MCF 10A (cell line): ENCODE results near the gene ZNF629. TPM values are rescaled to one million over a fixed set of nuclear protein-coding genes. Genes with fewer than 3 reads are reported as not detected.

Source experiments
- Bru-seq: library from RNA; stranded (reverse); fragments of 400-500 nt; gene quantifications from one replicate; lab custom pipeline; 2021; lab: Mats Ljungman, UMichigan
- BruChase-seq, 2 experiments: library from RNA; stranded (reverse); fragments of 400-500 nt; gene quantifications; one replicate each; lab custom pipeline; 2021; lab: Mats Ljungman, UMichigan
- BruUV-seq: library from RNA; stranded (reverse); fragments of 400-500 nt; replicated peaks from 2 replicates; lab custom pipeline; 2021; lab: Mats Ljungman, UMichigan
- CTCF ChIA-PET: fragments of 300-600 bp; sonication (Branson Sonifier 250); formaldehyde crosslinking; extraction: SDS; loops from one replicate; lab custom pipeline; 2021; ENCODE audit warnings: antibody characterized with exemption, inconsistent platforms; lab: Yijun Ruan, JAX
- POLR2A ChIA-PET: fragments of 300-600, 350-650 bp; sonication (Branson Sonifier 250); formaldehyde crosslinking; extraction: SDS; loops from one replicate; lab custom pipeline; 2020; ENCODE audit warnings: antibody characterized with exemption, inconsistent platforms; lab: Yijun Ruan, JAX
- DNase-seq: peaks from one replicate; pipeline ENCODE4 v3.0.0-alpha.2; 2018; ENCODE audit not compliant: unreplicated experiment
- H3K27ac Mint-ChIP-seq: one replicate; pipeline ENCODE4 v1.8.0; 2022; ENCODE audit warnings: mild to moderate bottlenecking, low read depth, mixed read lengths; ENCODE audit not compliant: unreplicated experiment
- H3K27me3 Mint-ChIP-seq: one replicate; pipeline ENCODE4 v1.8.0; 2022; ENCODE audit warnings: mixed read lengths; ENCODE audit not compliant: insufficient read depth, unreplicated experiment
- H3K36me3 Mint-ChIP-seq: one replicate; pipeline ENCODE4 v1.8.0; 2022; ENCODE audit warnings: mild to moderate bottlenecking, moderate library complexity, mixed read lengths; ENCODE audit not compliant: insufficient read depth, unreplicated experiment
- H3K4me1 Mint-ChIP-seq: one replicate; pipeline ENCODE4 v1.8.0; 2022; ENCODE audit warnings: mixed read lengths; ENCODE audit not compliant: insufficient read depth, unreplicated experiment
- H3K4me3 Mint-ChIP-seq: one replicate; pipeline ENCODE4 v1.8.0; 2022; ENCODE audit warnings: mild to moderate bottlenecking, moderate library complexity, mixed read lengths; ENCODE audit not compliant: unreplicated experiment
- H3K9me3 Mint-ChIP-seq: one replicate; pipeline ENCODE4 v1.8.0; 2022; ENCODE audit warnings: mixed read lengths; ENCODE audit not compliant: unreplicated experiment
- CTCF ChIP-seq: fragments of 200-600 bp; IDR thresholded peaks from one replicate; pipeline ENCODE4 v1.8.0; 2022; ENCODE audit warnings: antibody characterized with exemption, mild to moderate bottlenecking; ENCODE audit not compliant: unreplicated experiment
- intact Hi-C: fragments of 100-400 bp; cut with micrococcal nuclease; formaldehyde crosslinking; loops from 2 replicates; pipeline ENCODE4 v1.14.1; 2022
- long read RNA-seq: library from polyadenylated mRNA; stranded (forward); transcript quantifications from one replicate; pipeline ENCODE4 v2.0.0, GENCODE V29; 2022
- total RNA-seq: library from RNA; stranded (reverse); gene quantifications from 2 replicates; pipeline ENCODE4 v1.2.3, GENCODE V29; 2022

Gene ZNF629
- total RNA-seq = 10.9 and 14.1 TPM in 2 replicates
- Bru-seq, nascent RNA = percentile 66 among the genes with signal in this experiment
- BruChase-seq, experiment 1, labeled RNA remaining after a 6-hour chase = percentile 79 among the genes with signal in this experiment
- BruChase-seq, experiment 2, labeled RNA remaining after a 2-hour chase = percentile 86 among the genes with signal in this experiment
- long read RNA-seq, full-length matches to known transcripts = 1 of 12 reads
- long read RNA-seq, partial matches to known transcripts = 2 of 12 reads
- long read RNA-seq, other reads (novel, unspliced or antisense) = 9 of 12 reads

GRCh38 chr16:30786936-30787612 lies at the start of gene ZNF629:
Gene ZNF629, minus strand, starts transcription at chr16:30787205. Its CDS starts 2,723 bp downstream, at chr16:30784482.
- intact Hi-C loops = loop anchor here (1.0 to 10.0 kb wide), 2 partner anchors 18 to 158 kb away; partner anchors contain the start of gene ORAI3
- no peaks in the 10 kb centered on the region for H3K27me3 Mint-ChIP-seq
- no peak for TF ChIP-seq CTCF
- DNase-seq = peak; percentile 59
- peak within 1 kb of the TSS; percentile 84 for H3K4me3 Mint-ChIP-seq
- H3K36me3 Mint-ChIP-seq = peaks cover 33% of the 10 kb centered on the region
- peaks cover 10% of the 10 kb centered on the region for H3K4me1 Mint-ChIP-seq
- ChIA-PET POLR2A (interaction anchor here (0.6 to 5.2 kb wide), 8 partner anchors 10 to 1813 kb away, joined by 3 to 123 read pairs (median 6); partner anchors contain the start of genes PHKG2 and SPNS1), CTCF (interaction anchor here (1.0 kb wide), 1 partner anchor 19 kb away, joined by 4 read pairs; no protein-coding TSS in a partner anchor)
- H3K27ac Mint-ChIP-seq = peak within 1 kb of the TSS; percentile 81
- BruUV-seq = no TSS peak
- no peaks in the 10 kb centered on the region for H3K9me3 Mint-ChIP-seq

- peaks cover 3% of the 10 kb centered on the region for H3K27me3 Mint-ChIP-seq
- ChIA-PET POLR2A (no interaction called here), CTCF (interaction anchor here (0.6 kb wide), 1 partner anchor 552 kb away, joined by 7 read pairs; no protein-coding TSS in a partner anchor)
- H3K4me1 Mint-ChIP-seq = no peaks in the 10 kb centered on the region
- no peak for TF ChIP-seq CTCF
- H3K27ac Mint-ChIP-seq = no peak overlapping the region
- intact Hi-C loops = no loop called here
- DNase-seq = no peak
- no peaks in the 10 kb centered on the region for H3K9me3 Mint-ChIP-seq
- H3K4me3 Mint-ChIP-seq = no peak overlapping the region
- no peaks in the 10 kb centered on the region for H3K36me3 Mint-ChIP-seq
- BruUV-seq = no TSS peak
Measured at GRCh38 chr16:30834130-30834740, 47.2 kb upstream of the ZNF629 start.

- CTCF ChIA-PET = interaction anchor here (0.6 to 2.6 kb wide), 4 partner anchors 15 to 72 kb away, joined by 3 to 18 read pairs (median 5); partner anchors contain the start of gene CTF1
- no peak overlapping the region for H3K4me3 Mint-ChIP-seq
- TF ChIP-seq CTCF = no peak
- H3K27ac Mint-ChIP-seq = no peak overlapping the region
- H3K36me3 Mint-ChIP-seq = no peaks in the 10 kb centered on the region
- no peaks in the 10 kb centered on the region for H3K4me1 Mint-ChIP-seq
- DNase-seq = no peak
- POLR2A ChIA-PET = no interaction called here
- BruUV-seq = no TSS peak
- intact Hi-C loops = no loop called here
- H3K9me3 Mint-ChIP-seq = no peaks in the 10 kb centered on the region
- peaks cover 29% of the 10 kb centered on the region for H3K27me3 Mint-ChIP-seq
Measured at GRCh38 chr16:30830072-30830417, 43.0 kb upstream of the ZNF629 start.
